Adrenal gland (tissue), 12 donors: ENCODE measurements around the gene SLC44A2. TPM values are rescaled to one million over a fixed set of nuclear protein-coding genes. Genes with fewer than 3 reads are reported as not detected.

Experiments
- DNase-seq, 7 donors: peaks; one replicate each; pipeline ENCODE4 v3.0.0-alpha.2; 2019 to 2020
- H3K27ac ChIP-seq, 5 donors: fragments of 200-600 bp; sonication (generic) in 4 of 5; 1 replicate in 3 of 5; 2 replicates in 2 of 5; pipeline versions ENCODE4 v1.5.1 to v1.8.0; 2016 to 2020; ENCODE audit warnings: mild to moderate bottlenecking in 1 of 5
- H3K27me3 ChIP-seq: fragments of 200-600 bp; 2 replicates; pipeline ENCODE4 v1.8.0; 2021
- H3K36me3 ChIP-seq, 2 donors: fragments of 200-600 bp; replicated peaks in 1 of 2; 1 replicate in 1 of 2; 2 replicates in 1 of 2; pipeline versions ENCODE4 v1.5.1 to v1.8.0; 2018 to 2022
- H3K4me1 ChIP-seq, 2 donors: fragments of 200-600 bp; replicated peaks in 1 of 2; 1 replicate in 1 of 2; 2 replicates in 1 of 2; pipeline versions ENCODE4 v1.5.1 to v1.8.0; 2018 to 2021
- H3K4me3 ChIP-seq, 4 donors: fragments of 200-600 bp; sonication (generic) in 3 of 4; one replicate each; pipeline ENCODE4 v1.5.1; 2016 to 2018
- H3K9me3 ChIP-seq, 3 donors: fragments of 200-600 bp; sonication (generic) in 1 of 3; replicated peaks in 1 of 3; 1 replicate in 2 of 3; 2 replicates in 1 of 3; pipeline versions ENCODE4 v1.5.1 to v1.8.0; 2016 to 2021
- CTCF ChIP-seq, 6 experiments: fragments of 450-650 bp in 4 of 6; fragments of 200-600 bp in 2 of 6; sonication (generic) in 1 of 6; IDR thresholded peaks; 1 replicate in 5 of 6; 2 replicates in 1 of 6; pipeline versions ENCODE4 v1.5.1 to v1.8.0; 2016 to 2021; ENCODE audit warnings: antibody characterized with exemption in 6 of 6, mild to moderate bottlenecking in 2 of 6, moderate library complexity in 1 of 6
- POLR2A ChIP-seq, 2 donors: fragments of 450-650 bp; IDR thresholded peaks; one replicate each; pipeline ENCODE4 v1.6.1; 2017; ENCODE audit warnings: antibody characterized with exemption in 2 of 2, mild to moderate bottlenecking in 2 of 2, moderate library complexity in 1 of 2
- WGBS, 4 donors: extraction: QIAGEN DNeasy Blood & Tissue Kit in 2 of 4; methylation state at CpG; one replicate each; pipeline versions ENCODE4 v1.1.5 to v1.1.7; 2013 to 2017; 5-methylcytosine and 5-hydroxymethylcytosine counted together
- intact Hi-C, 2 donors: fragments of 100-400 bp; cut with DNase I; formaldehyde crosslinking; loops; one replicate each; pipeline versions ENCODE4 v1.14.1 to v1.15.0; 2022 to 2023
- polyA plus RNA-seq, 3 donors: library from polyadenylated mRNA; stranded (reverse); fragments of 200-250 nt in 2 of 3; fragments of 350-450 nt in 1 of 3; fragmentation: Illumina TruSeq in 1 of 3; extraction: RNeasy Lipid Tissue Mini Kit (QIAGEN cat#74804) in 1 of 3; gene quantifications; one replicate each; pipeline ENCODE4 v1.2.3, GENCODE V29; 2013 to 2014
- total RNA-seq, 9 donors: library from RNA; depleted of rRNA in 4 of 9; stranded (reverse); fragments of >200 nt in 4 of 9; fragments of 120-200 nt in 1 of 9; fragmentation: NEBNext Ultra II Directional in 1 of 9; extraction: Animal tissue kit (Norgen Biotek cat#: 25700) in 1 of 9; gene quantifications; one replicate each; pipeline versions ENCODE4 v1.1.0 to v1.2.4, GENCODE V29; 2013 to 2023
- donor health status: healthy with polysubstance abuse.
- donor health status: Bipolar disorder and iron deficiency.
- donor health status: DM: yes; HTN: yes; CAD: no.
- donor health status: DM: no; HTN: no; CAD: no.
- donor health status: DM: no; HTN: no; CAD: no.
- donor health status: DM: yes; HTN: yes; CAD: no.

SLC44A2 gene
- total and polyA plus RNA-seq, 12 donors, result 20.4 to 188 (median 87.4) TPM

DNA sequence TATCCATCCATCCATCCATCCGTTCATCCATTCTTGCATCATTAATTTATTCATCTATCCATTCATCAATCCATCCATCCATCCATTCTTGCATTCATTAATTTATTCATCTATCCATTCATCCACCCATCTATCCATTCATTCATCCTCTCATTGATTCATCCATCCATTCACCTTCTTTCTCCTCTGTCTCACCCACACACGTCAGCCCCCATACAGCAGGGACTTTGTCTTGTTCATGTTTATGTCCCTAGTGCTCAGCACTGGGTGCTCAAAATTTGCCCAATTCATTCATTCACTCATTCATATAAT is 37.6 kb upstream of the SLC44A2 start:
- Histone ChIP-seq H3K9me3 (no peaks in the 10 kb centered on the region), H3K4me1 (no peaks in the 10 kb centered on the region), H3K4me3 (no peak overlapping the region), H3K27ac (no peak overlapping the region), H3K36me3 (no peaks in the 10 kb centered on the region), H3K27me3 (peaks cover 17% of the 10 kb centered on the region)
- TF ChIP-seq CTCF (IDR thresholded peaks at IDR 0.05) (no peak), POLR2A (IDR thresholded peaks at IDR 0.05) (no peak)
- intact Hi-C loops, result loop anchor here in 1 of 2 donors (10.0 kb wide), 1 partner anchor 117 kb away; the partner anchor contains the start of gene QTRT1
- no peak for DNase-seq
- 73 to 85% (median 78%) methylated on average over 2 of the region's 2 CpGs for WGBS, 4 donors

DNA sequence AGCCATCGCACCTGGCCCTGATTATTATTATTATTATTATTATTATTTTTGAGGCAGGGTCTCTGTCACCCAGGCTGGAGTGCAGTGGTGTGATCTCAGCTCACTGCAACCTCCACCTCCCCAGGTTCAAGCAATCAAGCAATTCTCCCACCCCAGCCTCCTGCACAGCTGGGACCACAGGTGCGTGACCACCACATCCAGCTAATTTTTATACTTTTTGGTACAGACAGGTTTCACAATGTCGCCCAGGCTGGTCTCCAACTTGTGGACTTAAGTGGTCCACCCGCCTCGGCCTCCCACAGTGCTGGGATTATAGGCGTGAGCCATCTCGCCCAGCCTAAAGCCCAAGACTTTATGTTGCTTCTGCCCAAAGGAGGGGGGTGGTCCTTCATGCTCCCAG is 32.2 kb upstream of the SLC44A2 start:
- intact Hi-C loops, result no loop called here
- Histone ChIP-seq H3K27me3 (peaks cover 4% of the 10 kb centered on the region), H3K27ac (peak overlapping the region in 1 of 5 donors; percentile 73), H3K4me3 (no peak overlapping the region), H3K36me3 (no peaks in the 10 kb centered on the region), H3K4me1 (peaks cover 7 to 9% of the 10 kb centered on the region in 2 donors), H3K9me3 (no peaks in the 10 kb centered on the region)
- WGBS, 4 donors, result 93 to 100% (median 98%) methylated on average over 3 to 7 of the region's 7 CpGs
- DNase-seq, result no peak
- TF ChIP-seq CTCF (IDR thresholded peaks at IDR 0.05) (no peak), POLR2A (IDR thresholded peaks at IDR 0.05) (no peak)

DNA sequence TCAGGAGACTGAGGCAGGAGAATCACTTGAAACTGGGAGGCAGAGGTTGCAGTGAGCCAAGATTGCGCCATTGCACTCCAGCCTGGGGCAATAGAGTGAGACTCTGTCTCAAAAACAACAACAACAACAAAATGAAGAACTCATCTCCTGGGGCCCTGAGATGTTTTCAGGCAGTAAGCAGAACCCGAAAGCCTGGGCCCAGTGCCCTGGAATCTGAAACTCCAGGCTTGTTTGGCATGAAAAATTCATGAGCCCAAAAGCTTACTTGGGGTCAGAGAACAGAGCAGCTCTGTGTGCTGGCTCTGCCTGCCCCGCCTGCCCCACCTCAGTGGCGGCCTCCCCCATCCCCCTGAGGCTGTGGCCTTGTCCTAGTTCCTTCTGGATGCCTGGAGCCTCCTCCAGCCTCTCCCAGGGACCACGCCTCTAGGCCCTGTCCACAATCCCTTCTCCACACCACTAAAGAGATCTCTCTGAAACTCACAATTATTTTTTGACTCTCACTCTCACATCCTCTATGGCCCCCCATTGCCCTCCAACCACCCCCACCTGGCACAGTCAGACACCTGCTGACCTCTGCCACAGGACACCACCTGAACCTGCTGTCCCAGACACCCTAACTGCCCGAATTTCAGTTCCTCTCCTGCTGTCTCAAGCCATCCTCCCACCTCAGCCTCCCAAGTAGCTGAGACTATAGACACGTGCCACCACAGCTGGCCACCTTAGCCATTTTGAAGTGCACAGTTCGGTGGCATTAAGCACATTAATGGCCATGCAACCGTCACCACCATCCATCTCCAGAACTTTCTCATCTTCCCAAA is 31.3 kb upstream of the SLC44A2 start:
- Histone ChIP-seq H3K27me3 (no peaks in the 10 kb centered on the region), H3K4me1 (peaks cover 7 to 9% of the 10 kb centered on the region in 2 donors), H3K27ac (peak overlapping the region in 2 of 5 donors; percentile 57 to 73), H3K4me3 (no peak overlapping the region), H3K9me3 (no peaks in the 10 kb centered on the region), H3K36me3 (no peaks in the 10 kb centered on the region)
- intact Hi-C loops, result no loop called here
- DNase-seq, result peak in 6 of 7 donors; percentile 48 to 75 (median 63)
- no peak for TF ChIP-seq POLR2A (IDR thresholded peaks at IDR 0.05)
- TF ChIP-seq CTCF (IDR thresholded peaks at IDR 0.05), result no peak
- 49 to 62% (median 56%) methylated on average over 8 to 9 of the region's 9 CpGs for WGBS, 4 donors

DNA sequence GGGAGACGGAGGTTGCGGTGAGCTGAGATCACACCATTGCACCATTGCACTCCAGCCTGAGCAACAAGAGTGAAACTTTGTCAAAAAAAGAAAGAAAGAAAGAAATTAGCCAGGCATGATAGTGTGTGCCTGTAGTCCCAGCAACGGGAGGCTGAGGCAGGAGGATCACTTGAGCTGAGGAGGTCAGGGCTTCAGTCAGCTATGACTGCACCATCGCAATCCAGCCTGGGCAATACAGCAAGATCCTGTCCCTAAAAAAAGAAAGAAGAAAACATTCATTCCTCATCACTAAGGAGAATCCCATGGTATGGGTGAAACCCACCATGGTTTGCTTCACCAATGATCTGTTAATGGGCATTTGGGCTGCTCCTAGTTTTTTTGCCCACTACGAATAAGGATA is 25.2 kb upstream of the SLC44A2 start:
- DNase-seq, result no peak
- 89 to 98% (median 92%) methylated on average over 5 of the region's 5 CpGs for WGBS, 4 donors
- no peak overlapping the region for H3K27ac ChIP-seq

More for the DNA sequence above, 25.2 kb upstream of the SLC44A2 start:
- Histone ChIP-seq H3K9me3 (no peaks in the 10 kb centered on the region), H3K27me3 (no peaks in the 10 kb centered on the region), H3K4me3 (no peak overlapping the region), H3K4me1 (peaks cover 11 to 24% of the 10 kb centered on the region in 2 donors), H3K36me3 (no peaks in the 10 kb centered on the region)
- intact Hi-C loops, result no loop called here
- TF ChIP-seq CTCF (IDR thresholded peaks at IDR 0.05) (no peak), POLR2A (IDR thresholded peaks at IDR 0.05) (no peak)
